ENCODE measurements around the gene RBFA. TPM values are rescaled to one million over a fixed set of nuclear protein-coding genes. Genes with fewer than 3 reads are reported as not detected.

The RBFA gene
- total RNA-seq, 2 donors from 2014 or later = 31.6 to 38.5 TPM

DNA sequence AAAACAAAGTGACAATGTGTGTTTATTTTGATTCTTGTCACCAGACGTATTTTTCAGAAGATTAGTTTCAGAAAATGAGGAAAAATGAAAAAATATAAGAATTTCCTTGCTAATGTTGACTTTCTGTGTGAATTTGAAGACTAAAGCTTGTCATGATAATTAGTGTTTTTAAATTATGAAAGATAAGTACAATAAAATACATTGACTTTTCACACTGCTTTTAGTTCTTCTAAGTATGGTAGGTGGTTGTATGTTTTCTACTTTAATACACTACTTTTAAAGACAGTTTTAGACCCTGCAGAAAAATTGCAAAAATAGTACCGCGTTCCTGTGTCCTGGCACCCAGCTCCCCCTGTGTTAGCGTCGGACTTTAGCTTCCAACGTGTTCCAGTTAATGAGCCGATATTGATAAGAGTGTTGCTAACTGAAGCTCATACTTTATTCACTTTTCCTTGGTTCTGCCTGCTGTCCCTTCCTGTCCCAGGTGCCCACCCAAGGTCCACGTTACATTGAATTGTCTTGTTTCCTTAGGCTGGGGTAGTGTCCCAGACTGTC, 695 bp downstream of the RBFA start:
- no peaks in the 10 kb centered on the region for H3K36me3 ChIP-seq
- H3K4me1 ChIP-seq (replicated peaks) = no peaks in the 10 kb centered on the region
- no peak for TF ChIP-seq POLR2A (IDR thresholded peaks at IDR 0.05)
- TF ChIP-seq, protein P1, sequence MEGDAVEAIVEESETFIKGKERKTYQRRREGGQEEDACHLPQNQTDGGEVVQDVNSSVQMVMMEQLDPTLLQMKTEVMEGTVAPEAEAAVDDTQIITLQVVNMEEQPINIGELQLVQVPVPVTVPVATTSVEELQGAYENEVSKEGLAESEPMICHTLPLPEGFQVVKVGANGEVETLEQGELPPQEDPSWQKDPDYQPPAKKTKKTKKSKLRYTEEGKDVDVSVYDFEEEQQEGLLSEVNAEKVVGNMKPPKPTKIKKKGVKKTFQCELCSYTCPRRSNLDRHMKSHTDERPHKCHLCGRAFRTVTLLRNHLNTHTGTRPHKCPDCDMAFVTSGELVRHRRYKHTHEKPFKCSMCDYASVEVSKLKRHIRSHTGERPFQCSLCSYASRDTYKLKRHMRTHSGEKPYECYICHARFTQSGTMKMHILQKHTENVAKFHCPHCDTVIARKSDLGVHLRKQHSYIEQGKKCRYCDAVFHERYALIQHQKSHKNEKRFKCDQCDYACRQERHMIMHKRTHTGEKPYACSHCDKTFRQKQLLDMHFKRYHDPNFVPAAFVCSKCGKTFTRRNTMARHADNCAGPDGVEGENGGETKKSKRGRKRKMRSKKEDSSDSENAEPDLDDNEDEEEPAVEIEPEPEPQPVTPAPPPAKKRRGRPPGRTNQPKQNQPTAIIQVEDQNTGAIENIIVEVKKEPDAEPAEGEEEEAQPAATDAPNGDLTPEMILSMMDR (IDR thresholded peaks at IDR 0.05) = no peak
- no peak for TF ChIP-seq POLR2AphosphoS5 (IDR thresholded peaks at IDR 0.05)
- peak overlapping the region; percentile 58 to 69 for H3K4me3 ChIP-seq
- peak overlapping the region; percentile 79 to 87 for H3K27ac ChIP-seq
- no peak for DNase-seq (ENCODE audit: low spot score)
- H3K9me3 ChIP-seq = no peaks in the 10 kb centered on the region
- intact Hi-C loops (cut with DNase I) = loop anchor here (5.0 kb wide), 5 partner anchors 48 to 358 kb away; partner anchors contain the start of genes ADNP2, CTDP1, SLC66A2 and TXNL4A
- 2% methylated on average over 8 of the region's 8 CpGs for WGBS
- no peaks in the 10 kb centered on the region for H3K27me3 ChIP-seq (replicated peaks; ENCODE audit: insufficient read depth)

DNA sequence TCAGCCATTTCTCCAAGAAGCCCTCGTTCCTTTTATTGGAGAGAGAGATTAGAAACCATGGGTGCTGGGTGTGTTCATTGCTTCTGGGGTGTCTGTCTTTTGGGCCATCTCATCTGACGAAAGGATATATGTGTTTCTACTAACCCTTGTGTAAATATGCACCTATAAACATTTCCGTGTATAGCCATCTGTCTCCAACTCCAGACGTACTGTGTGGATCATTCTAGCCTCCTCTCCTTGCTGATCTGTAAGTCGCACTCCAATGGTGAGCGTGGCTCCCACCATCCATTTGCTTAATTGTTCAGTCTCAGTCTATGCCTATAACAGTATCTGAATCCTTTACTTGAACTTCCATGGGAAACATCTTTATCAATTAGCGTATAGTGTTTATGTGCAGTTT, 1.8 kb downstream of the RBFA start:
- Histone ChIP-seq H3K36me3 (no peaks in the 10 kb centered on the region), H3K27ac (no peak overlapping the region), H3K4me3 (no peak overlapping the region), H3K4me1 (replicated peaks) (no peaks in the 10 kb centered on the region), H3K27me3 (replicated peaks; ENCODE audit: insufficient read depth) (no peaks in the 10 kb centered on the region), H3K9me3 (no peaks in the 10 kb centered on the region)
- DNase-seq (ENCODE audit: low spot score) = no peak
- intact Hi-C loops (cut with DNase I) = loop anchor here (5.0 kb wide), 2 partner anchors 71 to 111 kb away; partner anchors contain the start of gene ADNP2
- 87% methylated on average over 7 of the region's 7 CpGs for WGBS
- TF ChIP-seq POLR2A (IDR thresholded peaks at IDR 0.05) (no peak), POLR2AphosphoS5 (IDR thresholded peaks at IDR 0.05) (no peak)
- TF ChIP-seq, protein P1 (IDR thresholded peaks at IDR 0.05) = no peak

DNA sequence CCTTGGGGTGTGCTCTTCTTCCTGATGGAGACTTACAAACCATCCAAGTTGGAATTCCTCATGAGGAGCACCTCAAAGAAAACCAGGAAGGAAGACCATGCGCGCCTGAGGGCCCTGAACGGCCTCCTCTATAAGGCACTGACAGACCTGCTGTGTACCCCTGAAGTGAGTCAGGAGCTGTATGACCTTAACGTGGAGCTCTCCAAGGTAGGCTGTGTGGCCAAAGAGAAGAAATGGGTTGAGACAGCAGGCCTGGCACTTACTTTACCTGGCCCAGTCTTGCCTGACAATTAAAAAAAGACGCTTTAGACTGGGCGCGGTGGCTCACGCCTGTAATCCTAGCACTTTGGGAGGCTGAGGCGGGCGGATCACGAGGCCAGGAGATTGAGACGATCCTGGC, 3.1 kb downstream of the RBFA start:
- TF ChIP-seq POLR2A (IDR thresholded peaks at IDR 0.05) = no peak
- TF ChIP-seq POLR2AphosphoS5 (IDR thresholded peaks at IDR 0.05) = no peak
- TF ChIP-seq, protein P1 (IDR thresholded peaks at IDR 0.05) = no peak
- no peak for DNase-seq (ENCODE audit: low spot score)
- Histone ChIP-seq H3K27me3 (replicated peaks; ENCODE audit: insufficient read depth) (no peaks in the 10 kb centered on the region), H3K36me3 (no peaks in the 10 kb centered on the region), H3K27ac (no peak overlapping the region), H3K9me3 (no peaks in the 10 kb centered on the region), H3K4me3 (no peak overlapping the region), H3K4me1 (replicated peaks) (no peaks in the 10 kb centered on the region)
- intact Hi-C loops (cut with DNase I) = loop anchor here (5.0 kb wide), 2 partner anchors 70 to 110 kb away; partner anchors contain the start of gene ADNP2
- WGBS = 94% methylated on average over 12 of the region's 12 CpGs

DNA sequence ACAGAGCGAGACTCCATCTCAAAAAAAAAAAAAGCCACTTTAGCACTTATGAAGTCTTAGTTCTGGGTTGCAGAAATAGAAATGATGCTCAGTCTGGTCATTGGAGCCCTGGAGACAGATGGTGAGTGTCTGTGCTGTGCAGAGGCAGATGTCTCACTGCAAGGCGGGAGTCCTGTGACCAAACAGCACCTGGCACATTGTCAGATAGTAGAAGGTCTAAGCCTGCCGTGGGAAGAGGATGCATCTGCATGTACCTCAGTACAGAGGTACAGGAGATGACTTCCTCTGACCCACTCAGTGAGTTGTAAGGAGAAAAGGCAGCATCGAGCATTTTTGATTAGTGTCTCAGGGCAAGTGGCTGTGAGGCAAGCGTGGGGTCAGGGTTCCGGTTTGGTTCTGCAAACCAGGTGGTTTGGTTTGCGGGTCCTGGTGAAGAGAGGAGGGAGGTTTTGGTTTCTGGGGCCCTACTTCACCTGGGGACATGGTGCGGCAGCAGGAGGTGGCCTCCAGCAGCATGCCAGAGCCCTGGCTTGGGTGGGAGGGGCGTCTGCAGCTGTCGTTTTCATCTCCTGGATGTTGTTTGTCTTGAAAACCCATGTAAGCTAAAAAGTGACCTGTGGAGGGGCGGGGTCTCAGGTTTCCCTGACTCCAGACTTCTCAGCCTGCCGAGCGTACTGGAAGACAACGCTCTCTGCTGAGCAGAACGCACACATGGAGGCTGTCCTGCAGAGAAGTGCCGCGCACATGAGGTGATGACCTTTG, 3.8 kb downstream of the RBFA start:
- intact Hi-C loops (cut with DNase I) = loop anchor here (5.0 kb wide), 2 partner anchors 69 to 109 kb away; partner anchors contain the start of gene ADNP2
- 74% methylated on average over 17 of the region's 17 CpGs for WGBS
- DNase-seq (ENCODE audit: low spot score) = no peak
- no peaks in the 10 kb centered on the region for H3K9me3 ChIP-seq
- H3K4me3 ChIP-seq = no peak overlapping the region
- no peak overlapping the region for H3K27ac ChIP-seq
- H3K36me3 ChIP-seq = no peaks in the 10 kb centered on the region
- TF ChIP-seq, protein P1 (IDR thresholded peaks at IDR 0.05) = no peak
- no peak for TF ChIP-seq POLR2AphosphoS5 (IDR thresholded peaks at IDR 0.05)
- no peak for TF ChIP-seq POLR2A (IDR thresholded peaks at IDR 0.05)
- no peaks in the 10 kb centered on the region for H3K4me1 ChIP-seq (replicated peaks)
- no peaks in the 10 kb centered on the region for H3K27me3 ChIP-seq (replicated peaks; ENCODE audit: insufficient read depth)

Data from prostate gland (tissue), 2 donors.